ENCODE results near the gene PKNOX1.

DNA sequence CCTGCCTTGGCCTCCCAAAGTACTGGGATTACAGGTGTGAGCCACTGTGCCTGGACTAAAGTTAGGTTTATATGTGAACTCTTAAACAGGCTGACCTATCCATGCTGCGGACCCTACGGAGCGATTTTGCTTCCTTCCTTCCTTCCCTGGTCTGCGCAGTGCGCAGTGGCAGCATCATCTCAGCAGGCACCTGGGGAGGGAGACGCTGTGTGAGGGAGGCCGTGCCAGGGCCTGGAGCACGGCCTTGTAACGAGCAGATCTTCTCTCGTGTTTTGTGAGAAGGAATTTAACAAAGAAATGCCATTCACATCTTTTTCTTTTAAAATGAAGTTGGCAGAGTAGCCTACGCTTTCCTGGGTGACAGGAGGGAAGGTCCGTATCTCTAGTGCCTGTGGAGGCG, 45.8 kb downstream of the PKNOX1 start:
- TF ChIP-seq EZH2 (IDR thresholded peaks at IDR 0.05; ENCODE audit: borderline replicate concordance, low read length), result no peak
- TF ChIP-seq, protein P1, sequence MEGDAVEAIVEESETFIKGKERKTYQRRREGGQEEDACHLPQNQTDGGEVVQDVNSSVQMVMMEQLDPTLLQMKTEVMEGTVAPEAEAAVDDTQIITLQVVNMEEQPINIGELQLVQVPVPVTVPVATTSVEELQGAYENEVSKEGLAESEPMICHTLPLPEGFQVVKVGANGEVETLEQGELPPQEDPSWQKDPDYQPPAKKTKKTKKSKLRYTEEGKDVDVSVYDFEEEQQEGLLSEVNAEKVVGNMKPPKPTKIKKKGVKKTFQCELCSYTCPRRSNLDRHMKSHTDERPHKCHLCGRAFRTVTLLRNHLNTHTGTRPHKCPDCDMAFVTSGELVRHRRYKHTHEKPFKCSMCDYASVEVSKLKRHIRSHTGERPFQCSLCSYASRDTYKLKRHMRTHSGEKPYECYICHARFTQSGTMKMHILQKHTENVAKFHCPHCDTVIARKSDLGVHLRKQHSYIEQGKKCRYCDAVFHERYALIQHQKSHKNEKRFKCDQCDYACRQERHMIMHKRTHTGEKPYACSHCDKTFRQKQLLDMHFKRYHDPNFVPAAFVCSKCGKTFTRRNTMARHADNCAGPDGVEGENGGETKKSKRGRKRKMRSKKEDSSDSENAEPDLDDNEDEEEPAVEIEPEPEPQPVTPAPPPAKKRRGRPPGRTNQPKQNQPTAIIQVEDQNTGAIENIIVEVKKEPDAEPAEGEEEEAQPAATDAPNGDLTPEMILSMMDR (conservative IDR thresholded peaks at IDR 0.05 in 1 of 2, IDR thresholded peaks at IDR 0.05 in 1 of 2; ENCODE audit: extremely low read depth in 1 of 2, insufficient read depth in 1 of 2, low read depth in 1 of 2, low read length in 2 of 2), result no peak

Data from mammary epithelial cell (primary cell).